Stimulated activated CD8-positive, alpha-beta memory T cell treated with anti-CD3 and anti-CD28 coated beads, Interleukin-2, amount 100 ng/mL, for 1 hour (primary cell): ENCODE data around the gene HRH2.
"Not testable (repeated sequence)": the region's sequence is repeated elsewhere in the genome, so short reads cannot be mapped to it uniquely, and the experiment has no call there.

Experiments
- DNase-seq, 2 donors: peaks; one replicate each; pipeline ENCODE4 v3.0.0-alpha.2; 2020; ENCODE audit warnings: low read depth in 2 of 2

Gene HRH2

DNA sequence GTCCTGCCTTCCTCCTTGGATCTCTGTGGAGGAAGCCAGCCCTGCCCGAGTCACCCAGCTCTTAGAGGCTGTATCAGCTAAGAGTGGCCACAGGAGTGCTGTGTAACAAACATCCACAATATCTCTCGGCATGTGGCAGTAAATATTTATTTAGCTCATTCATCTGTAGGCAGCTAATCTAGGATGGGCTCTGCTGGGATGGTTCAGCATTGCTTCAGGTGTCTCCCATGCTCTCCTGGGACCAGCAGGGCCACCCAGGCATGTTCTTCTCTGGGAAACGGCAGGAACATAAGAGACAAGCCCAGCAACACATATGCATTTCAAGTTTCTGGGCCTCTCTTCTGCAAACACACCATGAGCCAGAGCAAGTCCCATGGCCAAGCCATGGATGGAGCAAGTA is 56.1 kb downstream of the HRH2 start:
- no peak for DNase-seq

- DNase-seq, result no peak
These were observed 56.7 kb downstream of the HRH2 start for GRCh38 chr5:175714479-175715085.

DNA sequence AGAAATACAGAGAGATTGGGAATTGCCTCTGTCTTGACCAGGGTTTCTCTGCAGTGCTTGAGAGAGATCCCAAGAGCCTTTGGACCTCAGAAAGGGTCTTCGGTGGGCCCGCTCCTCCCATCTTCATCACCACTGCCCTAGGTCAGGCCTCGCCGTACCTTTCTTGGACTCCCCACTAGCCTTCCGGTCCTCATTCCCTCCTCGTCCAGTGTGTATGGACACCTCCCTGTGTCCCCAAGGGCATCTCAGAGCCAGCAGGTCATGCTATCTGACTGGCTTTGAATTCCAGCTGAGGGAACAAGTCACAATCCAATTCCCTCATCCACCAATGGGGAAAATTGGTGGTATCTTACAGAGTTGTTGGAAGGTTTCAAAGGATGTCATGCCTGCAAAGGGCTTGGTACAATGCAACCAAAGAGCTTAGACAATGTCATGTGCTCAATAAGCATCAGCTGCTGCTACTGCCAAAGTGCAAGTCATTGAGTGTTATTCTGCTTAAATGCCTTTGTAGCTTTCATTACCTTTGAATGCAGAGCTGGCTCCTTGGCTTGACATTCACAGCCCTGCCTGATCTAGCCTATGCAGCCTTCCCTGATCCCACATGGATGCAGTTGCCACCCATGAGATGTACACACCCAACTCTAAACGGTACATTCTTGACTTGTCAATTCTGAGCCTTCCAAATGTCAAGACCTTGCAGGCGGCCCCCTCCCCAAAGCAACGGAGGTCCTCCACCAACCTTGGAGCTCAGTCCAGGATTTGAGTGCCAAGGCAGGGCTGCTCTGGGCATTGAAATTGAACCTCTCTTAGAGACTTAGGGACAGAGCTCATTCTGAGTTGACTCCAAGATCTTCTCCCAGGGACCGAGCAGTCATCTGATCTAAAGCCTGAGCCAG is 58.0 kb downstream of the HRH2 start:
- DNase-seq, result no peak

GRCh38 chr5:175717837-175718236 is 60.0 kb downstream of the HRH2 start:
- no peak for DNase-seq

DNA sequence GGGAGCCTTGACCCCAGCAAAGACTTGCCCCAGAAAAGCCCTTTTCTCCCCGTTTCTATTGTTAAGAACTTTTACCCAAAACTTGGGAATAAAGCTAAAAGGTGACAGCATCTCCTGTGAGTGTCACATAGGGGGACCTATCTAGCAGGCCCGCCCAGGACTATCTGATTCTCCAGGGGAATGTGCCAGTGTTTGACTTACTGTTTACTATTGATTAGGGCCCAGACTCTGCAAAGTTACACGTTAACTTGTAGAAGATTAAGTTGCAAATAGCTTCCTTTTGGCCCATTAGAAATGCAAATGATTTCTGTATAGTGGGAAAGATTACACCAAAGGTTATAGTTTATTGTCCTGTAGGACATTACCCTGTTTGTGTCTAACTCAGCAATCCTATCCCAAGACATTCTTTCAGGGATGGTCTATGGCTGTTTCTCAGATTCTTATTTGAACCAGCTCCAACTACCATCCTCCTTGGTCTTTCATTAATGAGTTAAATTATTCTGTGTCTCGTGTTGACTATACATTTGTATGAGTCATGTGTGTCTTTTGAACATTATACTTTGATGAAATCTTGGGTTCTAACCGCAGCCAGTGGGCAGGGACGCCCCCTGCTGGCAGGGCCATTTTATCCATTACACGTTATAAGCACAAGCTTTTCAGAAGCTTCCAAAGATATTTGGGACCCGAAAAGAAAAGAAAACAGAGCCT is 60.7 kb downstream of the HRH2 start:
- DNase-seq, result peak in 1 of 2 donors; percentile 33

- not testable (repeated sequence) for DNase-seq
These were observed 61.2 kb downstream of the HRH2 start for GRCh38 chr5:175719109-175719432.

DNA sequence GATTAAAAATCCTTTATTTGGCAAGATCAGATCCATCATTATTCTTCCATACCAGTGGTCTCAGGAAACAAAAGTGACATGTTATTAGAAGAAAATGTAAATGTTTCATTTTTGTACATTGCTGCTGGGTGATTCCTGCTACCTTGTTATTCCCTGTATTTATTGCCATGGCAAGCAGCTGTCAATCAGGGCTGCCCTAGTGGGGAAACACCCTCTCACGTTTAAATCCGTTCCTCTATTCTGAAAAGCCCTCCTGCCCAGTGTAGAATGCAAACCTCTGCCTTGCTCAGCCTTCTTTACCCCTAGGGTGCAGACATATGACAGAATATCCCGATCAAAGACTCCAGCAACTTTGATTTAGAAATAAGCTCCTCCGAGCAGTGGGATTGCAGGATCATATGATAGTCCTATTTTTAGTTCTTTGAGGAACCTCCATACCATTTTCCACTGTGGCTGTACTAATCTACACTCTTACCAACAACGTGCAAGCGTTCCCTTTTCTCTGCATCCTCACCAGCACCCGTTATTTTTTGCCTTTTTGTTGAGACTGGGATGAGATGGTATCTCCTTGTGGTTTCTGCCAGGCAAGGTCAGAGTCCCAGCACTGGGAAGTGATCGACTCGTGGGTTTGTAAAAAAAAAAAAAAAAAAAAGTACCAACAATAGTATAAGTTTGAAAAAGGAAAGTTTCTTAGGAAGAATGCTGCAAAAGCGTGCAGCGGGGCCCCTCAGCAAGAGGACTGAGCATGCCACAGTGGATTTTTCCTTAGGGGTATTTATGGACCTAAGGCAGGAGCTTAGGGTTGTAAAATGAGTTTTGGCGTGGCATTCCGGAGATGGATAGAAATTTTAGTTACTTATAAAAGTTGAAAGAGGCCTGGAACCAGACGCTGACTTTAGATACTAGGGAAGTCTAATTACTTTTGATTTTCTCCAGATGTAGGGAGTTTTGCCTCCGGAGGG is 66.7 kb downstream of the HRH2 start:
- no peak for DNase-seq

DNA sequence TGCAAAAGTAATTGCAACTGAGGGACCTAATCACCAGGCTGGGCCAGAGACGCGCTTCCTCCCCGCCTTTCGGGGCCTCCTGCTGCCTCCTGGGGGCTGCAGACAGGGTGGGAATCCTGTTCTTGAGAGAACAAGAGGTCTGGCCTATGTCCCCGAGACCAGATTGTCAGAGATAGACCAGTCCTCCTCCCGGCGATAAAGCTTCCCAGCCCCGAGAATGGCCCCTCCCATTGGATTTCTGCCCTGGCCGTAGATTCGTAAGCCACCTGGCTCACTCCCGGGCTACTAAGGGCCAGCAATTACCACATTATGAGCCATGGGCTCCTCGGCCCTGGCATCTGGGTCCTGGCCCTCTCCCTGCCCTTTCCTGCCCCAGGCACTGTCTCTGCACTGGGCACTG is 70.4 kb downstream of the HRH2 start:
- no peak for DNase-seq

- no peak for DNase-seq
These were observed 71.3 kb downstream of the HRH2 start for GRCh38 chr5:175728885-175729828.

DNA sequence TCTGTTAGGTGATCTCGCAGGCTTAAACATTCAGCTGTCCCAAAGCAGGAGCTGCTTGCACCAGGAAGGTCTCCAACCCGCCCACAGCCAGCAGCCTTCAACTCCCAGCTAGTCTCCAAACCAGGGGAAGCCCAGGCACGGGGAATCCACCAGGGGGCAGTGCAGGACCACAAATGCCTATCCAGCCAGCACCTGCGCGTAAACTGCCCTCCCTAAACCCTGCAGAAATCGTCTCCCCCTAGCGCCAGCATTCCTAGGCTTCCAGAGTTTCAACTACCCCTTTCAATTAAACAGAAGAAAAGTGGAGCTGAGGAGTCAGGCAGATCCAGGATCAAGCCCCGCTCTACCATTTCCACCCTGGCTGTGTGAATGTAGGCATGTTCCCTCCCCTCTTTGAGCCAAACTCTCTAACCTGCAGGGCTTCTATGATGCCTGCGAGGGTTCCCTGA is 72.0 kb downstream of the HRH2 start:
- DNase-seq, result peak; percentile 80 to 85

GRCh38 chr5:175731172-175731571 is 73.3 kb downstream of the HRH2 start:
- DNase-seq, result no peak

GRCh38 chr5:175731756-175732465 is 74.0 kb downstream of the HRH2 start:
- DNase-seq, result no peak

GRCh38 chr5:175733017-175733416 is 75.1 kb downstream of the HRH2 start:
- no peak for DNase-seq

- no peak for DNase-seq
These were observed 76.1 kb downstream of the HRH2 start for GRCh38 chr5:175734016-175734415.

DNA sequence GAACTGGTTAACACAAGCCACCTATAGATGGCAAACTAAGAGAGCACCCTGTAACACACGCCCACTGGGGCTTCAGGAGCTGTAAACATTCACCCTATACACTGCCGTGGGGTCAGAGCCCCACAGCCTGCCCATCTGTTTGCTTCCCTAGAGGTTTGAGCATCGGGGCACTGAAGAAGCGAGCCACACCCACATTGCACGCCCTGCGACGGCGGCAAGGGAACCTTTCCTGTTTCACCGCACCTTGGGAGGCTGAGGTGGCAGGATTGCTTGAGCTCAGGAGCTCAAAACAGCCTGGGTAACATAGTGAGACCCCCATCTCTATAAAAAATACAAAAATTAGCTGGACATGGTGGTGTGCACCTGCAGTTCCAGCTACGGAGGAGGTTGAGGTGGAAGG is 76.6 kb downstream of the HRH2 start:
- DNase-seq, result no peak

- no peak for DNase-seq
These were observed 77.8 kb downstream of the HRH2 start for GRCh38 chr5:175735701-175736100.

DNA sequence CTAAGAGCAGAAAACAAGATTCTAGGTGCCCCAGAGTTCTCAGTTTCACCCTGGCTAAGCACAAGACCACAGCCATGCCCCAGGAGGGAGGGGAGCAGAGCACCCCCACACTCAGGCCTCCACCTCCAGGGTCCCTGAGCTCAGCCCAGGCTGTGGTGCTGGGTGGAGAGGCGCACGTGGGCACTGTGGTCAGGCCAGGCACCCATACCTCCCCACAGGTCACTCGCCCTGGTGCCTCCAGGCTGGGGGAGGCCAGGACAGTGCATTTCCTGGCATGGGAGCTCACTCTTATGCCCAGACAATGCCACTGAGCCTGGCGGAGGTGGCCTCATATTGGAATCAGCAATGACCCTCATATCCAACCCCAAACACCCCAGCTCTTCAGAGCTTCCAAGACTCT is 78.8 kb downstream of the HRH2 start:
- no peak for DNase-seq

- DNase-seq, result no peak
These were observed 79.6 kb downstream of the HRH2 start for GRCh38 chr5:175737481-175737880.

DNA sequence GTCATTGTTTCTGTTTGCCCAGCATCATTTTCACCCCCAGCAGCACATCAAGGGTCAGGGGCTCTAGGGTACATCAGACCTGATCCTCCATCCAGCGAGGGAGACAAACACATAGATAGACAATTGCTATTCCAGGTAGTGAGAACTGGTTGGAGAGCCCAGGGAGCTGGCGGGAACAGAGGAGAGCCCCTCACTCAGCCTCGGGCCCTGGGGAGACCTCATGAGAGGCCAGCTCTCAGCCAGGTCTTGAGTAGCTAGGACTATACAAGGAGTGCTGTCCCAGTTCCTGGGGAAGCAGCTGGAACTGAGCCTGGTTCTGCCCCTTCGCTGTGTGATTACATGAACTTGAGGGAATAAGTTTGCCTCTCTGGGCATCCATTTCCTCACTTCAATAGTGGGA is 80.3 kb downstream of the HRH2 start:
- DNase-seq, result no peak

DNA sequence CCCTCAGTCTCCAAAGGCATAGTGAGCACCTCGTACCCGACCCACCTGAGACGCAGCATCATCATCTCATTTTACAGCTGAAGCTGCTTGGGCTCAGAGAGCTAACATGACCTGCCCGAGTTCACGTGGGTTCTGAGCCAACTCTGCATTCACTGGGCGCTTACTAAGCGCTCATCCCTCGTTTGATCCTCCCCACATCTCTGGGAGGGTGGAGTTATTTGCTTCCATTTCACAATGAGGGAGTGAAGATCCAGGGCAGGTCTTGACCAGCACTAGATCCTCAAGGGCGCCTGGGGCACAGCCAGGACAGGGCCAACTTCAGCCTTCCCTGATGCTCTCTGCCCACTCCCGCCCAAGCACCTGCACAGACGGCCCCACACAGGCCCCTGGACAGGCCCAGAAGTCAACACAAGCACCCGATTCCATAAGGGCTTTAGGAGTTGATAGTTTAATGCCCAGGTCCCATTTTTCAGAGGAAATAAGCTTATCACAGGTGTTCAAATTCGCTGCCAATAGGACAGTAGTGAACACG is 80.8 kb downstream of the HRH2 start:
- DNase-seq, result no peak
